Right ventricle myocardium superior (tissue), 1 donor: ENCODE data around the gene SMIM7. TPM values are rescaled to one million over a fixed set of nuclear protein-coding genes. Genes with fewer than 3 reads are reported as not detected.

Experiments used
- ATAC-seq: fragments of 200-7000 bp; cut with Tn5 transposase; one replicate; pipeline ENCODE4 v1.9.1; 2020; ENCODE audit warnings: mild to moderate bottlenecking; ENCODE audit not compliant: poor library complexity
- DNase-seq: peaks from one replicate; pipeline ENCODE4 v3.0.0-alpha.2; 2020
- intact Hi-C: fragments of 100-400 bp; cut with DNase I; formaldehyde crosslinking; loops from one replicate; pipeline ENCODE4 v1.11.2; 2022
- total RNA-seq: library from RNA; stranded (reverse); fragmentation: NEBNext Ultra II Directional; extraction: Animal tissue kit (Norgen Biotek cat#: 25700); gene quantifications from one replicate; pipeline ENCODE4 v1.2.1, GENCODE V29; 2021
- donor health status: DM: no; HTN: yes; CAD: no; lungs with severe emphysema.

SMIM7 gene
- total RNA-seq, 1 donor from 2014 or later: 27.5 TPM

DNA sequence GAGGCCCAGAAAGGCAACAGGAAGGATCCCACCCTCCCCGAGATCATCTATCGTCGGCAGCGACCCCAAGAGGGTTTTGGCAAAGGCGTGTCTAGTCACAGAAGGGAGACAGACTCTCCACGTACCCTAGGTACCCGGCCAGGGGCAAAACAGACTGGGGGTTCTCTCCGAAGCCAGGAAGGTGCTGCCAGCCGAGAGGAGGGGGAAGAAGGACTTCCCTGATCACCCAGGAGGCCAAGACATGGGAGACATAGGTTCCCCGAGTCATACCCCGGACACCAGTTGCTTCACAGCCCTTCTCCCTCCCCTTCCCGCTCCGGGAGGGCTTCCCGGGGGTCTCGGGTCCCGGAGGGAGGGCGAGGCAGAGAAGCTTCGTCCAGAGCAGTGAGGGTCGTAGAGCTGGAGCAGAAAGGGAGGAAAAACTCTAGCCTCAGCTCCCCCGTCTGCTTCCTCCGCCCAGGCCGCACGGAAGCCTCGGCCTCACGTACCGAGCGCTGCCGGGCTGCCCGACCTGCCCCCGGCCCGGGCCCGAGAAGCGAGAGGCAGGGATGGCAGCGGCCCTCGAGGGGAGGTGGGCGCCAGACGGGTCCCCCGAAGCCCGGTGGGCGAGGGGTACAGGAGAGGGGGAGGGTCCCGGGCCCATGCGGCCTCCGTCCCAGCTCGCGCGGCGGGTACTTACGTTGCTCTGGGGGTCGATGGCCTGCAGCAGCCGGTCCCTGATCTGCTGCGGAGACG lies 32.6 kb downstream of the SMIM7 start:
- peak; percentile 57 for DNase-seq
- intact Hi-C loops: loop anchor here (10.0 kb wide), 1 partner anchor 53 kb away; the partner anchor contains the start of gene SLC35E1
- ATAC-seq: no peak

- DNase-seq: no peak
- intact Hi-C loops: loop anchor here (10.0 kb wide), 1 partner anchor 52 kb away; the partner anchor contains the start of gene SLC35E1
Observed at GRCh38 chr19:16626796-16627192, 33.1 kb downstream of the SMIM7 start.

DNA sequence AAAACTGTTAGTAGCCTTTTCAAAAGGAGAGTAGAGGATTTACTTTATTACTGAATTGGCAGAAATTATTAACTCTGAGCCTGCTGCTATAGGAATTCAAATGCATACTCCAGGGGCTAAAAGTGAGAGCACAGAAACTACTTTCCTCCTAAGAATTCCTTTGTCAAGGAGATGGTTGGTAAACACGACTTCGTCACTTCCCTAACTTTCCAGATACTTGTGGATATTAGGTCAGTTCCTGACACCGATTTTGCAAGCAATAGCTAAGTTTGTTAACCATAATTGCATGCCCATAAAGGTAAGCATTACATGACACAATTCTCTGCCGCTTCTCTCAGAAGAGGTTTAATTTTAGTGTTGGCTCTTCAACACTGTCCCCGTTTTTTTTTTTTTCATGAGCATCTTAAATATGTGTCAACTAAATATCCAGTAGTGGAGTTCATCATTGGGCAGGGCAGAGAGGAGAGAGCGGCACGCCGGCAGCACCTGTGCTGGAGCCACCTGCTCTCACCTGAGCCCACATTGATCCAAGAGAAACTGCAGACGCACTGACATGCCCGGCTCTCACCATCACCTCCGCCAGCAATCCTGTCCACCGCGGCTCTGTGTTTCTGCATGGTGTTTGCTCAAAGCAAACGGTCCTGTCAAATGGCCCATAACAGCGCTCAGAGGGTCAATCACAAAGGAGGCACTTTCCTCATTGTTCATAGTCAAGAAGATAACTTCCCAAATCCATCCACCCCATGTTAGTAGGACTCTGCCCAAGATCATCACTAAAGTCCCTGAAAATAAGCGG lies 34.6 kb downstream of the SMIM7 start:
- intact Hi-C loops: loop anchor here (10.0 kb wide), 1 partner anchor 51 kb away; the partner anchor contains the start of gene SLC35E1
- DNase-seq (no peak), ATAC-seq (no peak)

More at GRCh38 chr19:16626796-16627192, 33.1 kb downstream of the SMIM7 start:
- ATAC-seq: no peak

GRCh38 chr19:16624236-16624635 lies 35.7 kb downstream of the SMIM7 start:
- ATAC-seq (no peak), DNase-seq (no peak)
- intact Hi-C loops: loop anchor here (10.0 kb wide), 1 partner anchor 49 kb away; the partner anchor contains the start of gene SLC35E1

- no peak for DNase-seq
- ATAC-seq: no peak
- intact Hi-C loops: loop anchor here (10.0 kb wide), 1 partner anchor 49 kb away; the partner anchor contains the start of gene SLC35E1
Observed at GRCh38 chr19:16623576-16623975, 36.4 kb downstream of the SMIM7 start.

DNA sequence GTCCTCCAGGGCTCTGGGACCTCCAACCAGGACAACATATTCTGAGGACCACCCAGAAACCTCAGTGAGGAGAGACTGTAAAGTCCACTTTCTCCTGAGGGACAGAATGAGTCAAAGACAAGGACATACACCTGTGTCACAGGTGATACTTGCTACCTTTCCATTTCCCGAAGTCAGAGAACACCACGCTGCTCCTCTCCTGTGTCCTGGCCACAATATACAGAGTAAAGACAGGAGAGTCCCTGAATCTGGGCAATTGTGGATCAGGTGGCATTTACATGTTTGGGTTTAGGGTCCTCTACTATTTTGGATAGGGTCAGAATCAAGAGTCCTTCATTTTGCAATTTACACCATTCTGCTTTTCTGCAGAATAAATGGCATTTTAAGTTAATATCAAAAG lies 36.9 kb downstream of the SMIM7 start:
- ATAC-seq (no peak), DNase-seq (no peak)
- intact Hi-C loops: loop anchor here (10.0 kb wide), 1 partner anchor 48 kb away; the partner anchor contains the start of gene SLC35E1

DNA sequence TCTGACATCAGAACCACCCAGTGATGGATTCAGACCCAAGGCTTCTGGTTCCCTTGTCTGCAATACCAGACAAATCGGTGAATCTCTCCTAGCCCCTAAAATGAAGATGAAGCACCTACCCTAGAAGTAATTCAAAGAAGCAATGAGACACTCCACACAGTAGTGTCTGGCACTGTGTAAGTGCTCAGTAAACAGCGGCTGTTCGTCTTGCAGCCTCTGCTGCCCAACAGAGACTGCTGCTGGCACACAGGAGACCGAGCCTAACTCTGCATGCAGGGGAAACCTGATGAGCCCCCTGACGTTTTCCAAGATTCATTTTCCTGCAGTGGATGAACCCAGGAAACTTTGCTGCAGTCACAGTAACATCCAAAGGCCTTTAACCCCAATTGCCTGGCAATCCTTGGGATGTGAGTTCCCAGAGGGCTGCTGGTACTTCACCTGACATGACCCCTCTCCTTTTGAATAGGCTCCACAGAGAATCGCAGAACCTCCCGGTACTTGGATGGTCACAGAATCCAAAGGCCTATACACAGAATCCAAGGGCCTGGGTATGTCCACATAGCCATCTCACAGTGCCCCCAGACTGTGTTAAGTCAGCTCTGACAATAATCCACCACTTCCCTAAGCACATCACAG lies 38.7 kb downstream of the SMIM7 start:
- ATAC-seq: no peak
- intact Hi-C loops: loop anchor here (10.0 kb wide), 1 partner anchor 46 kb away; the partner anchor contains the start of gene SLC35E1
- no peak for DNase-seq

- DNase-seq (no peak), ATAC-seq (no peak)
- intact Hi-C loops: loop anchor here (10.0 kb wide), 1 partner anchor 46 kb away; the partner anchor contains the start of gene SLC35E1
Observed at GRCh38 chr19:16620584-16620983, 39.4 kb downstream of the SMIM7 start.

- DNase-seq (no peak), ATAC-seq (peak; percentile 24)
- intact Hi-C loops: loop anchor here (10.0 kb wide), 1 partner anchor 45 kb away; the partner anchor contains the start of gene SLC35E1
Observed at GRCh38 chr19:16620018-16620417, 39.9 kb downstream of the SMIM7 start.

DNA sequence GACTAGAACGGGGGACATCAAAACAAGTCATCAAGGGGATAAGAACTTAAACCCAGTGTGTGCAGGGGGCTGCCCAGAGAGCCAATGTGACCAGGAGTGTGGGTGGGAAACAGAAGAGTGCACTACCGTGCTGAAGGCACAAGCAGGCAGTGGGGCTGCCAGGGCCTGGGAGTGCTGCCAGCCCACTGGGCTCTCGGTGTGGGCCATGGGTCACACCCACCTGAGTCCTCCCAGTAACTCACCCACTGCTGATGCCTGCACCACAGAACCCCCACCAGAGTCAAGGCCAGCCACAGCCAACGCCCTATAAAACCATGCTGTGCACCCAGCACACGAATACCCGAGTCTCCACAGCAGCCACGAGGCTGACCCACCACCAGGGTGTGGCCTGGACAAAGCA lies 40.5 kb downstream of the SMIM7 start:
- DNase-seq: peak; percentile 74
- intact Hi-C loops: no loop called here
- peak; percentile 88 for ATAC-seq

- intact Hi-C loops: no loop called here
- no peak for DNase-seq
- no peak for ATAC-seq
Observed at GRCh38 chr19:16618248-16618647, 41.7 kb downstream of the SMIM7 start.

DNA sequence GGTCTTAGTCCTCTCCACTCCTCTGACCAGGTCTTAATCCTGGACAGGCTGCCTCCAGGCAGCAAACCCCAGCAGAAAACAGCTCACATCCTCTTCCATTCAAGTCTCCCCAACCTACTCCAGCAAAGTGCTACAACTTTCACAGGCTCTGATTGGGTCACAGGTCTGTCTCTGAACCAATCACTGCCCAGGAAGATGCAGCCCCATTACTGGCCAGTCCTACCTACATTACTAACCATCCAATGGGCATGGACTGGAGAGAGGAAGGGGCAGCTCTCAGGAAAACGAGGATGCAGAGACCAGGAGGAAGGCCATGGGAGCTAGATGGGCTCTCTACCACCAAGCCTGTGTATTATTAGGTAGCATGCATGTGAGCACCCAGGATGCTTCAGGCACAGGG lies 44.1 kb downstream of the SMIM7 start:
- intact Hi-C loops: no loop called here
- no peak for DNase-seq
- ATAC-seq: no peak

DNA sequence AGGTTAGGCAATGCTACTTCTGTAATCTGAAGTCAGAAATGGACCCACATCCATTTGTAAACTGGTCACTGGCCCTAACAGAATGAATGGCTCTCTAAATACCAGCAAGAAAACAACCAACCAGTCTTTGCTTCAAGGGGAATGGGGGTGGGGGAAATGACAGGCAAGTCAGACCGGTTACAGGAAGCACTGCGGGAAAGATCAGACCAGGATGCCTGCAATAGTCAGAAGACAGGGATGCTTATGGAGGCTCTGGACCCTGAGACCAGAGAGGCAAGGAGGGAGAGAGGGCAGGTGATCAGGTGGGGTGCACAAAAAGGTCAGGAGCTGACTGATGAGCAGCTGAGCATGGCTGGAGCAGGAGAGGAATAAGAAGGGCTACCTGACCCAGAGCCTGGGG lies 45.0 kb downstream of the SMIM7 start:
- no peak for DNase-seq
- no peak for ATAC-seq
- intact Hi-C loops: no loop called here

- intact Hi-C loops: no loop called here
- ATAC-seq (no peak), DNase-seq (no peak)
Observed at GRCh38 chr19:16613841-16614240, 46.1 kb downstream of the SMIM7 start.

- intact Hi-C loops: no loop called here
- no peak for ATAC-seq
- DNase-seq: no peak
Observed at GRCh38 chr19:16612636-16613035, 47.3 kb downstream of the SMIM7 start.

GRCh38 chr19:16611121-16611520 lies 48.8 kb downstream of the SMIM7 start:
- no peak for ATAC-seq
- intact Hi-C loops: no loop called here
- no peak for DNase-seq

DNA sequence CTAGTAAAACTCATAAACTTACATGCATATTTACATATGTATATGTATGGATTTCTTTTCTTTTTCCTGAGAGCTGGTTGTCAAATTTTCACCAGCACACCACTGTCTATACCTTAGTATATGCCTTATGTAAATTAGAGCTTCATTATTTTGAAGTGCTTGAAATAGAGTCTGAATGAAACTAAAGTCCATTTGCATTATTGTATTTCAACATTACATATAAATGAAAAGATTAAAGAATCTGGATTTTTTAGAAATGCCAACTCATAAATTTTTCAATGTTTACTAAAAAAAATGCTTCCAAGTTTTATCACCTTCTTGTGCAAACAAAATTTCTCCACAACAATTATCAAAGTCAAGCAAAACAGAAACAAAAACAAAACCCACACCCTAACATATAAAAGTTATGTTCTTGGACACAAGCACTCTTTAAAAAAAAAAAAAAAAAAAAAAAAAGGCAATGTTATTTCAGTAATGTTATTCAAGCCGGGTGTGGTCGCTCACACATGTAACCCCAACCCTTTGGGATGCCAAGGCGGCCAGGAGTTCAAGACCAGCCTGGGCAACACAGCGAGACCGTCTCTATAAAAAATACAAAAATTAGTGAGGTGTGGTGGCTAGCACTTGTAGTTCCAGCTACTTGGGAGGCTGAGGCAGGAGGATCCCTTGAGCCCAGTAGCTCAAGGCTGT lies 50.3 kb downstream of the SMIM7 start:
- intact Hi-C loops: no loop called here
- peak; percentile 34 for DNase-seq
- no peak for ATAC-seq

- ATAC-seq: peak; percentile 65
- intact Hi-C loops: no loop called here
- peak; percentile 13 for DNase-seq
Observed at GRCh38 chr19:16608290-16608739, 51.6 kb downstream of the SMIM7 start.
